HUES6 (cell line): ENCODE data around the gene NBAS.
"Not testable (repeated sequence)": the region's sequence is repeated elsewhere in the genome, so short reads cannot be mapped to it uniquely, and the experiment has no call there.

ENCODE experiments used
- H3K27ac ChIP-seq: 2 replicates; pipeline ENCODE4 v1.7.0; 2013; ENCODE audit warnings: low read depth, mild to moderate bottlenecking, low read length, inconsistent platforms
- H3K27me3 ChIP-seq: 2 replicates; pipeline ENCODE4 v1.6.1; 2013; ENCODE audit warnings: low read length; ENCODE audit not compliant: control insufficient read depth, insufficient read depth
- H3K36me3 ChIP-seq: 2 replicates; pipeline ENCODE4 v1.6.1; 2013; ENCODE audit warnings: low read length; ENCODE audit not compliant: control insufficient read depth, insufficient read depth
- H3K4me1 ChIP-seq: 2 replicates; pipeline ENCODE4 v1.6.1; 2013; ENCODE audit warnings: low read length; ENCODE audit not compliant: control insufficient read depth, insufficient read depth
- H3K4me3 ChIP-seq: 2 replicates; pipeline ENCODE4 v1.5.1; 2013; ENCODE audit warnings: low read depth, low read length
- H3K9ac ChIP-seq: one replicate; pipeline ENCODE4 v1.6.1; 2013; ENCODE audit warnings: mild to moderate bottlenecking, low read length
- H3K9me3 ChIP-seq: 2 replicates; pipeline ENCODE4 v1.6.1; 2013; ENCODE audit warnings: low read depth, low read length; ENCODE audit not compliant: control insufficient read depth, insufficient read depth

The NBAS gene

DNA sequence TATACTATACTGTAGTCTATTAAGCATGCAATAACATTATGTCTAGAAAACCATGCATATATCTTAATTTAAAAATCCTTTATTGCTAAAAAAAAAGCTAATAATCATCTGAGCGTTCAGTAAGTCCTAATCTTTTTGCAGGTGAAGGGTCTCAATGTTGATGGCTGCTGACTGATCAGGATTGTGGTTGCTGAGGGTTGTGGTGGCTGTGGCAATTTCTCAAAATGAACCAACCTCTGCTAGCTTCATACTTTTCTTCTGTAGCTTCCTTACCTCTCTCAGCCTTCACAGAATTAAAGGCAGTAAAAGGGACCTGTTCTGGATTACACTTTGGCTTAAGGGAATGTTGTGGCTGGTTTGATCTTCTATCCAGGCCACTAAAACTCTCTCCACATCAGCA, 235.8 kb downstream of the NBAS start:
- no peaks in the 10 kb centered on the region for H3K4me1 ChIP-seq

DNA sequence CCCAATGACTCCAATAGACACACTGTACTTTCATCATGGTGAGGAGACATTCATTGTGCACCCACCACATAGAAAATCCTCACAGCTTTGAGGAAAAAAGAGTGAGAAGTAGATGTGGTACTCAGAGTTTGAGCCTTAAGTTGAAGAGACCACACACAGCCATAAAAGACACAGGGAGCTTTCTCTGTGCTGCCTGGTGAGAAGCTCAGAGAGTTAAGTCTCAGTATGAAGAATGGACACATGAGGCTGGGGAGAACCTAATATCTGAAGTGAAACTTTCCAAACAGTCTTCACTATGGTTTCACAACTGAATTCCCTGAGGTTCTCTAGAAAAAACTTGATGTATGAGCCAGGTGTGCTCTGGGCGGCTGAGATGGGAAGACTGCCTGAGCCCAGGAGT, 237.9 kb downstream of the NBAS start:
- Histone ChIP-seq H3K4me3 (no peak overlapping the region), H3K9me3 (no peaks in the 10 kb centered on the region), H3K9ac (no peak overlapping the region), H3K27me3 (no peaks in the 10 kb centered on the region), H3K4me1 (no peaks in the 10 kb centered on the region), H3K36me3 (no peaks in the 10 kb centered on the region), H3K27ac (no peak overlapping the region)

More for the DNA sequence above, 235.8 kb downstream of the NBAS start:
- no peak overlapping the region for H3K27ac ChIP-seq
- no peaks in the 10 kb centered on the region for H3K9me3 ChIP-seq
- H3K36me3 ChIP-seq = peaks cover 14% of the 10 kb centered on the region; the same call in 1 of the 2 replicates
- H3K27me3 ChIP-seq = no peaks in the 10 kb centered on the region
- no peak overlapping the region for H3K9ac ChIP-seq
- no peak overlapping the region for H3K4me3 ChIP-seq

DNA sequence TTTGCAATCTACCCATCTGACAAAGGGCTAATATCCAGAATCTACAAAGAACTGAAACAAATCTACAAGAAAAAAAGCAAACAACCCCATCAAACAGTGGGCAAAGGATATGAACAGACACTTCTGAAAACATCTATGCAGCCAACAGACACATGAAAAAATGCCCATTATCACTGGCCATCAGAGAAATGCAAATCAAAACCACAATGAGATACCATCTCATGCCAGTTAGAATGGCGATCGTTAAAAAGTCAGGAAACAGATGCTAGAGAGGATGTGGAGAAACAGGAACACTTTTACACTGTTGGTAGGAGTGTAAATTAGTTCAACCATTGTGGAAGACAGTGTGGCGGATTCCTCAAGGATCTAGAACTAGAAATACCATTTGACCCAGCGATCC, 239.7 kb downstream of the NBAS start:
- H3K9me3 ChIP-seq, H3K36me3 ChIP-seq, H3K27ac ChIP-seq, H3K4me3 ChIP-seq, H3K27me3 ChIP-seq, H3K4me1 ChIP-seq, H3K9ac ChIP-seq: not testable (repeated sequence)

DNA sequence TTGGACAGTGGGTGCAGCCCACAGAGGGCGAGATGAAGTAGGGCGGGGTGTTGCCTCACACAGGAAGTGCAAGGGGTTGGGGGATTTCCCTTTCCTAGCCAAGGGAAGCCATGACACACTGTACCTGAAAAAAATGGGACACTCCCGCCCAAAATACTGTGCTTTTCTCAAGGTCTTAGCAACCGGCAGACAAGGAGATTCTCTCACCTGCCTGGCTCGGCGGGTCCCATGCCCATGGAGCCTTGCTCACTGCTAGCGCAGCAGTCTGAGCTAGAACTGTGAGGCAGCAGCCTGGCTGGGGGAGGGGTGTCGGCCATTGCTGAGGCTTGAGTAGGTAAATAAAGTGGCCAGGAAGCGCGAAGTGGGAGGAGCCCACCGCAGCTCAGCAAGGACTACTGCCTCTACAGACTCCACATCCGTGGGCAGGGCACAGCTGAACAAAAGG, 244.7 kb downstream of the NBAS start:
- Histone ChIP-seq H3K27me3 (no peaks in the 10 kb centered on the region), H3K36me3 (no peaks in the 10 kb centered on the region), H3K9ac (no peak overlapping the region), H3K27ac (no peak overlapping the region), H3K4me3 (no peak overlapping the region), H3K4me1 (peaks cover 6% of the 10 kb centered on the region), H3K9me3 (no peaks in the 10 kb centered on the region)

DNA sequence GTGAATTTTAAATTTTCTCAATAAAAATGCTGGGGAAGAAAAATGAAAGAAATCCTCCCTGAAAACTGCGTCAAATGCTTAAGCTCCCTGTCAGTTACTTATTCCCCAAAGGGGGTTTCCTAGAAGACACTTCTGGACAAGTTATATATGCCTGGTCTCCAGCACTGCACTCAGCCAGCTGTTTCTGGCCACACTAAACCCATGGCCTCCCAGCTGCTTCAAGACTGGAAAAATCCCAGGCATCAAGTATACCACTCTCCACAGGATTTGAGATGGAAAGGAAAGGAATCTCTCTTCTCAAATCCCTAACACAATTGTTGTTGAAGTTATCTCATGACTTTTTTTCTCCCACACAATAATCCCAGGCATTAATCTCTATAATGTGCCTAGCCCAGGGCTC, 245.7 kb downstream of the NBAS start:
- no peak overlapping the region for H3K9ac ChIP-seq
- H3K27ac ChIP-seq = no peak overlapping the region
- no peaks in the 10 kb centered on the region for H3K9me3 ChIP-seq
- H3K36me3 ChIP-seq = no peaks in the 10 kb centered on the region
- no peak overlapping the region for H3K4me3 ChIP-seq
- H3K27me3 ChIP-seq = no peaks in the 10 kb centered on the region
- H3K4me1 ChIP-seq = peaks cover 6% of the 10 kb centered on the region

DNA sequence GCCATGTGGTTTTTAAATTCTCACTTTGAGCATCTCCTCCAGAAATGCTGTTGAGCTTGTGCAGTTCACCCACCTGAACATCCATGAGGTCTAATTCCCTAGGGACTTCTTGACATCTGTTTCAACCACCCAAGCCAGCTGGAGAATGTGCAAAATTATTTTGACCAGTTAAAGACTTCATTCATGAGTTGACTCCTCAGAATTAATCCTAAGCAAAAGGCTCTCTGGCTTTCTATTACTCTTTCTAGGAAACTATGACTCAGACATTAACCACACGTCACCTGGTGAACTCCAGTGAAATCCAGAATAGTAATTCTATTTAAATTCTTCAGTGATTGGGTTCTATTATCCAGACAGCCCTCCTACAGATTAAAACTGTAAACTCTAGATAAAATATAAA, 247.5 kb downstream of the NBAS start:
- no peak overlapping the region for H3K9ac ChIP-seq
- peaks cover 6% of the 10 kb centered on the region for H3K4me1 ChIP-seq
- no peaks in the 10 kb centered on the region for H3K27me3 ChIP-seq
- no peak overlapping the region for H3K27ac ChIP-seq
- no peaks in the 10 kb centered on the region for H3K36me3 ChIP-seq
- no peaks in the 10 kb centered on the region for H3K9me3 ChIP-seq
- no peak overlapping the region for H3K4me3 ChIP-seq

DNA sequence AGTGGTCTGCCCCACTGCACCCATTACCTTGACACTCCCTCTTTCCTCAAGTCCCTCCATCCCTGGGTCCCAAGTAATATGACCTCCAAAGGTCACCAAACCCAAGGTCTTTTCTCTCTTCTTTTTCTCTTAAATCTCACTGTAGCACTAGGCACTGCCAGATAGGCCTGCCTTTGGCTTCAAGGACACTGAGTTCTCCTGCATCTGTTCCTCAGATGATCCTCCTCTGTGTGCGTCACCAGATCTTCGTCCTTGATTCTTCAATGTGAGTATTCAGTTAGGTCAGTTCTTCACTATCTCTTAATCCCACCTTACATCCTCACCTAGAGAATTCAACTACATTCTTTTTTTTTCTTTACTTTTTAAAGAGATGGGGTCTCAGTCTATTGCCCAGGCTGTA, 249.2 kb downstream of the NBAS start:
- Histone ChIP-seq H3K4me1 (peaks cover 6% of the 10 kb centered on the region), H3K9me3 (no peaks in the 10 kb centered on the region)

DNA sequence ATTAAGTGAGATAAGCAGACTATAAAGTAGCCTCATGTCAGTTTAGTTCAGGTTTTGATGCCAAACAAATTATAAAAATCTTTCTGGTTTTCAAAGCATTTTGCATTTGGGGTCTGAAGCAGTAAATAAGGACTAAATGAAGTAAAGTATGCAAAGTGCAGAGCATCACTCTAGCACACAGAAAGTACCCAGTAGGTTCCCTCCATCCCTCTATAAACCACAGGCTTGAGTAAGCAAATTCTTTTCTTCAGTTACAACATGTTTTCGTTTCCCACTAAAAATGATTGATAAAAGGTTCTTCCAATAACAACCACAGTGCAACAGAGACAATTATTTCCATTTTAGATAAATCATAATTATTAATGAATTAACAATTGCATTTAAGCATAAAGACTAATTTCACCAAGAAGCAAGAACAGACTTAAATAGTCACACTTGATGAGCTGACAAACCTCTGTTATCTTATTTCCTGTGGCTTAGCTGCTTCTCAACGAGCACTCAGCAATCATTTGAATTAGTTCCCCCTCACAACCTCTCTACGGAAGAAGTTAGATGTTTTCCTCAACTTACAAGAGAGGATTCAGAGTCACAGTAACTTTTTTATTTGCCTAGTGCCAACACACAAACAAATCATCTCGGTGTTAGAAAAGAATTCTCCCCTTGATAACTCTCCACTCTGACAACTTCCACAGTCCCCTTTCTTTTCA, 249.8 kb downstream of the NBAS start:
- H3K9me3 ChIP-seq = no peaks in the 10 kb centered on the region
- H3K4me1 ChIP-seq = peaks cover under 1% of the 10 kb centered on the region
- no peak overlapping the region for H3K27ac ChIP-seq
- H3K36me3 ChIP-seq = no peaks in the 10 kb centered on the region
- no peak overlapping the region for H3K4me3 ChIP-seq
- H3K9ac ChIP-seq = no peak overlapping the region
- H3K27me3 ChIP-seq = no peaks in the 10 kb centered on the region

More for the DNA sequence above, 249.2 kb downstream of the NBAS start:
- H3K36me3 ChIP-seq = no peaks in the 10 kb centered on the region
- H3K27ac ChIP-seq = no peak overlapping the region
- no peak overlapping the region for H3K4me3 ChIP-seq
- H3K27me3 ChIP-seq = no peaks in the 10 kb centered on the region
- H3K9ac ChIP-seq = no peak overlapping the region

DNA sequence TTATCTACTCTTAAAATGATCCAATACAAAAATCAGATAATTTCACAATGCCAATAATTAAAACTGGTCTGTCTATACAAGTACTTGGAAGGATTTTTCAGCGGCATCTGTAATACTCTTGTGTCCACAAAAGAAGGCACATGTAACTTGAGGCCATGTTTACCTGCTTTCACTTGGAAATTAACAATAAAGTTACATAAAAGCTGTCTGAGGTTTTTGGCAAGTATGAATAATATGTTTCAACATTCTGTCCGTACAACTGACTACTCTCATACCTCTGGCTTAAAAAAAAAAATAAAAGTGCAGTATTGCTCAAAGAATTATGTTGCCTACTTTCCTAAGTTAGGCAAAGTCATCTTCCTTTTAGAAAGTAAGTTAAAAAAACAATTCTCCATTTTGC, 253.6 kb downstream of the NBAS start:
- 0 out of 2 replicates have a peak, but pooled peaks cover 2% of the 10 kb centered on the region for H3K36me3 ChIP-seq
- no peaks in the 10 kb centered on the region; the same call in 1 of the 2 replicates for H3K4me1 ChIP-seq
- no peak overlapping the region for H3K4me3 ChIP-seq
- no peak overlapping the region for H3K27ac ChIP-seq
- H3K27me3 ChIP-seq = no peaks in the 10 kb centered on the region
- no peak overlapping the region for H3K9ac ChIP-seq
- H3K9me3 ChIP-seq = no peaks in the 10 kb centered on the region

DNA sequence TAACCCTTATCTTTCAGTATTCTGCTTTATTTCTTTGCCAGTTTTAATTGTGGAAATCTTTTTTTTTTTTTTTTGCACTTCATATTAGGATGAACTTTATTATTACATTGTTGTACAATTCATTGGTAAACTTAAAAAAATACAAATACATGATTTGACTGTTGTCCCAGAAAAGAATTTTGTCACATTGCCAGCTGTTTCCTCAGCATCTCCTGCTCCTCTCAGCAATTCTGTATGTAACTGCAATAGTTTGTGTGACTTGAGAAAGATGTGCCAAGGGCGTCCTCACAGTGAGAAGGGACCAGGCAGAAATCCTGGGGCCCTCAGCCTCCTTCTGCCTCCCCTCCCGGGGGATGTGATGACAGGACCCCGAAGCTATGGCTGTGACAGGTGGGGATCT, 254.4 kb downstream of the NBAS start:
- H3K27ac ChIP-seq = no peak overlapping the region
- 0 out of 2 replicates have a peak, but pooled peaks cover 2% of the 10 kb centered on the region for H3K36me3 ChIP-seq
- H3K9ac ChIP-seq = no peak overlapping the region
- H3K9me3 ChIP-seq = no peaks in the 10 kb centered on the region
- H3K27me3 ChIP-seq = no peaks in the 10 kb centered on the region
- H3K4me3 ChIP-seq = no peak overlapping the region
- H3K4me1 ChIP-seq = no peaks in the 10 kb centered on the region; the same call in 1 of the 2 replicates

DNA sequence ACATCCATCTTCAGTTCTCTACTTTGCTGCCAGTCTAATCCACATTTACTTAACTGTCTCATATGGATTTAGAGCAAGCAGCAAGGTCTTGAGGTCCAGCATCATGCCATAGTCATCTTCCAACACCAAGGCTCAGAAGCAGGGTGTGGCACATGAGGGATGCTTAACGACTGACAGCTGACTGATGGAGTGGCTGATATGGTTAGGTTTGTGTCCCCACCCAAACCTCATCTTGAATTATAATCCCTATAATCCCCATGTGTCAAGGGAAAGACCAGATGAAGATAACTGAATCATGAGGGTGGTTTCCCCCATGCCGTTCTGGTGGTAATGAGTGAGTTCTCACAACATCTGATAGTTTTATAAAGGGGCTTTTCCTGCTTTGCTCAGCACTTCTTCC, 257.3 kb downstream of the NBAS start:
- no peaks in the 10 kb centered on the region for H3K4me1 ChIP-seq
- no peaks in the 10 kb centered on the region for H3K9me3 ChIP-seq
- 0 out of 2 replicates have a peak, but pooled peaks cover 2% of the 10 kb centered on the region for H3K36me3 ChIP-seq
- H3K9ac ChIP-seq = no peak overlapping the region
- H3K27ac ChIP-seq = no peak overlapping the region
- H3K27me3 ChIP-seq = no peaks in the 10 kb centered on the region
- no peak overlapping the region for H3K4me3 ChIP-seq
